Skeletal muscle tissue (tissue), 4 donors: ENCODE data around the gene NAGPA. TPM values are rescaled to one million over a fixed set of nuclear protein-coding genes. Genes with fewer than 3 reads are reported as not detected.
A peak's percentile ranks its signal among the peaks of the same experiment; 100 is the strongest.

Source experiments
- H3K27ac ChIP-seq: one replicate; pipeline ENCODE4 v1.7.0; 2013; ENCODE audit warnings: mild to moderate bottlenecking, low read depth, low read length, inconsistent platforms
- H3K27me3 ChIP-seq, 3 donors: one replicate each; pipeline ENCODE4 v1.7.0; 2013; ENCODE audit warnings: low read length in 3 of 3; ENCODE audit not compliant: control insufficient read depth in 3 of 3, insufficient read depth in 3 of 3
- H3K36me3 ChIP-seq, 3 donors: one replicate each; pipeline ENCODE4 v1.7.0; 2013; ENCODE audit warnings: low read length in 3 of 3; ENCODE audit not compliant: control insufficient read depth in 3 of 3, insufficient read depth in 3 of 3
- H3K4me1 ChIP-seq, 3 donors: one replicate each; pipeline ENCODE4 v1.7.0; 2013; ENCODE audit warnings: low read length in 3 of 3, mild to moderate bottlenecking in 3 of 3; ENCODE audit not compliant: control insufficient read depth in 3 of 3, insufficient read depth in 3 of 3
- H3K4me3 ChIP-seq, 3 donors: one replicate each; pipeline ENCODE4 v1.7.0; 2013; ENCODE audit warnings: low read length in 3 of 3
- H3K9ac ChIP-seq, 3 donors: one replicate each; pipeline ENCODE4 v1.7.0; 2013; ENCODE audit warnings: low read length in 3 of 3, mild to moderate bottlenecking in 3 of 3, moderate library complexity in 2 of 3, low read depth in 1 of 3
- H3K9me3 ChIP-seq, 3 donors: one replicate each; pipeline ENCODE4 v1.7.0; 2013; ENCODE audit warnings: low read length in 3 of 3; ENCODE audit not compliant: control insufficient read depth in 3 of 3
- total RNA-seq: library from RNA; depleted of rRNA; stranded (reverse); fragments of >200 nt; gene quantifications from one replicate; pipeline ENCODE4 v1.2.3, GENCODE V29; 2014
- donor health status: Osteomylitis.

The NAGPA gene
- total RNA-seq, 1 donor from 2014 or later, result 5.2 TPM

DNA sequence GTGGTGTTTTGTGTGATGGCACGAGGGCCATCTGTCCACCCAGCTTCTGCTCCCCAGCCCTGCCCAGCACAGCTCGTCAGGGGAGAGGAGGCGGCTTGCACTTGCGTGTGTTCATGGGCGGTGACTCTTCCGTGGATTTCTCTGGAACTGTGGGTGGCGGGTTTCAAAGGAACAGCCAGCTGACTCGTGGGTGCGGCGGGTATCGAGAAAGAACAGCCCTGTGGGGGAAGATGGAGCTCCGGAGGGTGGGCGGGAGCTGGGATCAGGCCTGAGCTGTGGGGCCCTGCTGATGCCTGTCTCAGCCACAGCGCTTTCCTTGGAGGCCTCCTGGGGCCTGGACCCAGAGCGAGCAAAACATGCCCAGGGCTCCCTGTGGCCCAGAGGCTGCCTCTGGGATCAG lies 13.2 kb downstream of the NAGPA start:
- Histone ChIP-seq H3K4me3 (no peak overlapping the region), H3K9me3 (no peaks in the 10 kb centered on the region), H3K27me3 (peaks cover 0 to 6% (median 3%) of the 10 kb centered on the region in 3 donors), H3K9ac (peak overlapping the region in 1 of 3 donors; percentile 45), H3K27ac (no peak overlapping the region), H3K36me3 (no peaks in the 10 kb centered on the region), H3K4me1 (peaks cover 2 to 24% (median 11%) of the 10 kb centered on the region in 3 donors)

DNA sequence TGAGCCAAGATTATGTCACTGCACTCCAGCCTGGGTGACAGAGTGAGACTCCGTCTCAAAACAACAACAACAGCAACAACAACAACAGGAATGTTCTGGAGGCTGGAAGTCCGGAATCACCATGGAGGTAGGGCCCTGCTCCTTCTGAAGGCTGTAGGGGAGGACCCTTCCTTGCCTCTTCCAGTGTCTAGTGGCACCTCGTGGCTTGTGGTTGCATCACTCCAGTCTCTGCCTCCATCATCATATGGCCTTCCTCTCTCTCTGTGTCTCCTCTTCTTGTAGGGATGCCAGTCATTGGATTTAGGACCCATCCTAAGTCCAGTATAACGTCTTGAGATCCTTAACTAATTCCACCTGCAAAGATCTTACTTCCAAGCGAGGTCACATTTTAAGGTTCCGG lies 14.0 kb downstream of the NAGPA start:
- Histone ChIP-seq H3K9me3 (no peaks in the 10 kb centered on the region), H3K27ac (no peak overlapping the region), H3K4me1 (peaks cover 2 to 18% (median 6%) of the 10 kb centered on the region in 3 donors), H3K9ac (no peak overlapping the region), H3K4me3 (no peak overlapping the region), H3K27me3 (peaks cover 0 to 6% (median 3%) of the 10 kb centered on the region in 3 donors), H3K36me3 (no peaks in the 10 kb centered on the region)

- Histone ChIP-seq H3K9me3 (no peaks in the 10 kb centered on the region), H3K27ac (no peak overlapping the region), H3K27me3 (peaks cover 0 to 6% (median 3%) of the 10 kb centered on the region in 3 donors), H3K4me3 (no peak overlapping the region), H3K4me1 (peaks cover 0 to 12% (median 2%) of the 10 kb centered on the region in 3 donors), H3K36me3 (no peaks in the 10 kb centered on the region), H3K9ac (no peak overlapping the region)
Observed at GRCh38 chr16:5018793-5019192, 14.9 kb downstream of the NAGPA start.

GRCh38 chr16:5017678-5017969 lies 16.1 kb downstream of the NAGPA start:
- no peak overlapping the region for H3K27ac ChIP-seq
- H3K27me3 ChIP-seq, result peaks cover 0 to 5% (median 3%) of the 10 kb centered on the region in 3 donors
- H3K9ac ChIP-seq, result no peak overlapping the region
- H3K4me1 ChIP-seq, result peaks cover 0 to 10% (median under 1%) of the 10 kb centered on the region in 3 donors
- H3K4me3 ChIP-seq, result no peak overlapping the region
- no peaks in the 10 kb centered on the region for H3K36me3 ChIP-seq
- no peaks in the 10 kb centered on the region for H3K9me3 ChIP-seq

- Histone ChIP-seq H3K36me3 (no peaks in the 10 kb centered on the region), H3K27ac (no peak overlapping the region), H3K4me1 (peaks cover 0 to 6% (median 0%) of the 10 kb centered on the region in 3 donors), H3K27me3 (peaks cover 0 to 3% (median 0%) of the 10 kb centered on the region in 3 donors), H3K9ac (no peak overlapping the region), H3K4me3 (no peak overlapping the region), H3K9me3 (no peaks in the 10 kb centered on the region)
Observed at GRCh38 chr16:5016967-5017677, 16.6 kb downstream of the NAGPA start.

DNA sequence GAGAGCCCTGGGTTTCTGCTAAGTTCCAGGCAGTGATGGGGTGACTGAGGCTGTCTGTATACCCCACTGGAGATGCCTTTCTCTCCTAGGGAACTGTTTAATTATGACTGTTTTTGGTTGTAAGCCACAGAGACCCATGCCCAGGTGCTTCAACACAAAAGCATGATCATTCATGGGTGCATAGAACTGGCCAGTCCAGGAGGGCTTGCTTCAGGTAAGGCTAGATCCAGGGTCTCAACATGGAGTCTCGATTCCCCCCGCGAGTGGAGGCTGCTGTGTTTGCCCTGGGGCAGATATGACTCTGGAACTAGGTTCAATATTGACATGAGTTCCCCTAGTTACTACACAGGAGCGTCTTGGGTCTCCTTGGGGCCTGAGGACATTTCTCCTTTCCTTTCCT lies 17.8 kb downstream of the NAGPA start:
- H3K27me3 ChIP-seq, result peaks cover 0 to 3% (median 0%) of the 10 kb centered on the region in 3 donors
- no peak overlapping the region for H3K4me3 ChIP-seq
- no peak overlapping the region for H3K27ac ChIP-seq
- H3K36me3 ChIP-seq, result no peaks in the 10 kb centered on the region
- no peak overlapping the region for H3K9ac ChIP-seq
- H3K9me3 ChIP-seq, result no peaks in the 10 kb centered on the region
- peaks cover 0 to 6% (median 0%) of the 10 kb centered on the region in 3 donors for H3K4me1 ChIP-seq

DNA sequence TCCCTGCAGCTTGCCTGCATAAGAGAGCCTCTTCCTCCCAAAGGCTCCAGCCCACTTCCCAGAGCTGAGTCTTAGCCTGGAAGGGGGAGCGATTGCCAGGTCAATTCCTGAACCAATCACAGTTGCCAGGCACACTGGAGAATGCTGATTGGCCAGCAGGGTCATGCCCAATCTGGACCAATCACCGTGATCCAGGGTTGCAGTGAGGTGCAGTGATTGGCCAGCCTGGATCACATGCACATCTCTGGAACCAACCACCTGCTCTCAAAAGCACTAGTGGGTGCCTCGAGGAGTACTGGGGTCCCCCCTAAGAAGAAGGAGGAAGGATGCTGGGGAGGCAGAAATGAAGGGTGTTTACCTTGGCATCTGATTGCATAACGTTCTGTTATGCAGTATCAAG lies 18.4 kb downstream of the NAGPA start:
- H3K27me3 ChIP-seq, result peaks cover 0 to 3% (median 0%) of the 10 kb centered on the region in 3 donors
- no peaks in the 10 kb centered on the region for H3K9me3 ChIP-seq
- peaks cover 0 to 5% (median 0%) of the 10 kb centered on the region in 3 donors for H3K4me1 ChIP-seq
- H3K27ac ChIP-seq, result no peak overlapping the region
- no peaks in the 10 kb centered on the region for H3K36me3 ChIP-seq
- no peak overlapping the region for H3K4me3 ChIP-seq
- no peak overlapping the region for H3K9ac ChIP-seq

DNA sequence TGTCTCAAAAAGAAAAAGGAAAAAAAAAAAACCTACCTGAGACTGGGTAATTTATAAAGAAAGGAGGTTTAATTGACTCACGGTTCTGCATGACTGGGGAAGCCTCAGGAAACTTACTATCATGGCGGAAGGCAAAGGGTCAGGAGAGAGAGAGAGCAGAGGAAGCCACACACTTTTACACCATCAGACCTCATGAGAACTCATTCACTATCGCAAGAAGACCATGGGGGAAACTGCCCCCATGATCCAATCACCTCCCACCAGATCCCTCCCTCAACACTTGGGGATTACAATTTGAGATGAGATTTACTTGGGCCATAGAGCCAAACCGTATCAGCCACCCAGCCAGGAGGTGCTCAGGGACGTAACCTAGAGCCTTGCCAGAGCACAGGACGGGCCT lies 20.8 kb downstream of the NAGPA start:
- Histone ChIP-seq H3K27me3 (peaks cover 0 to 3% (median 0%) of the 10 kb centered on the region in 3 donors), H3K4me1 (peaks cover 0 to 2% (median 0%) of the 10 kb centered on the region in 3 donors)

GRCh38 chr16:5011637-5012036 lies 22.1 kb downstream of the NAGPA start:
- peaks cover 0 to 2% (median 0%) of the 10 kb centered on the region in 3 donors for H3K4me1 ChIP-seq
- H3K27ac ChIP-seq, result no peak overlapping the region
- no peaks in the 10 kb centered on the region for H3K27me3 ChIP-seq
- H3K9me3 ChIP-seq, result no peaks in the 10 kb centered on the region
- H3K4me3 ChIP-seq, result no peak overlapping the region
- peaks cover 0 to 5% (median 3%) of the 10 kb centered on the region in 3 donors for H3K36me3 ChIP-seq
- H3K9ac ChIP-seq, result no peak overlapping the region

More for the DNA sequence above, 20.8 kb downstream of the NAGPA start:
- H3K9me3 ChIP-seq, result no peaks in the 10 kb centered on the region
- no peak overlapping the region for H3K27ac ChIP-seq
- peaks cover 0 to 5% (median 0%) of the 10 kb centered on the region in 3 donors for H3K36me3 ChIP-seq
- no peak overlapping the region for H3K4me3 ChIP-seq
- no peak overlapping the region for H3K9ac ChIP-seq

DNA sequence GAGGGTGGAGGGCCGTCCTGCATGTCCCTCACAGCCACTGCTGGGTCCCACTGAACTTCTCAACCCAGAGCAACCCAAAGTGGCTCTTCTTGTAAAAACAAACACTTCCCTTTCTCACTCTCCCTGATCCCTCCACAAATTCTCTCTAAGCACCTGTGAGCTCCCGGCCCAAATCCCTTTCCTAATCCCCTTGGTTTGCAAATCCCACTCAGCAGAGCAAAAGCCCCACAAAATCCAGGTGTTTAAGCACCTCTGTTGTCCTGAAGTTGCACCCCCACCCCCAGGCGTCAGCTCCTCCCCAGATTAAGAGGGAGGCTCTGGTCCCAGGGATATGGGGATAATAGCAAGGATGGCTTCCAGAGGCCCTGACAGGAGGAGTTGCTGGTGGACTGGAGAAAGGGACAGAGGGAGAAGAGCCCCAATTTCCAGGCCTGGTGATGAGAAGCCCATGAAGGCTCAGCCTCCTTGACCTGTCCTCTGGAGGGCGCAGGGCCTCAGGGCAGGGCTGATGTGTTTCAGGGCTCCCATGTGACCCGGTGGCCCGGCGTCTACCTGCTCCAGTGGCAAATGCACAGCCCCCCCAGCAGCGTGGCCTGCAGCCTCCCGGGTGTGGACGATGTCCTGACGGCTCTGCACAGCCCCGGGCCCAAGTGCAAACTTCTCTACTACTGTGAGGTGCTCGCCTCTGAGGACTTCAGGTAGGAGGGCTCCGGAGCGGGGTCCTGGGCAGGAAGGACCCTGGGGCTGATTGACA lies 23.0 kb downstream of the NAGPA start:
- Histone ChIP-seq H3K27me3 (no peaks in the 10 kb centered on the region), H3K27ac (no peak overlapping the region), H3K9me3 (no peaks in the 10 kb centered on the region), H3K9ac (no peak overlapping the region), H3K4me1 (peaks cover 0 to 2% (median 0%) of the 10 kb centered on the region in 3 donors), H3K4me3 (no peak overlapping the region), H3K36me3 (peaks cover 0 to 8% (median 3%) of the 10 kb centered on the region in 3 donors)
